ENCODE data around the gene DISP1.

Gene DISP1

GRCh38 chr1:222814536-222815439 lies at the start of gene DISP1:
DISP1 (plus strand) TSS chr1:222815039; CDS start chr1:222942824, 127,785 bp downstream.
- peak; percentile 56 for DNase-seq (ENCODE audit: low read depth)

GRCh38 chr1:222767152-222767571 lies 47.7 kb upstream of the DISP1 start:
- DNase-seq (ENCODE audit: low read depth) = no peak

- no peak for DNase-seq (ENCODE audit: low read depth)
Observed at GRCh38 chr1:222768592-222768991, 46.2 kb upstream of the DISP1 start.

DNA sequence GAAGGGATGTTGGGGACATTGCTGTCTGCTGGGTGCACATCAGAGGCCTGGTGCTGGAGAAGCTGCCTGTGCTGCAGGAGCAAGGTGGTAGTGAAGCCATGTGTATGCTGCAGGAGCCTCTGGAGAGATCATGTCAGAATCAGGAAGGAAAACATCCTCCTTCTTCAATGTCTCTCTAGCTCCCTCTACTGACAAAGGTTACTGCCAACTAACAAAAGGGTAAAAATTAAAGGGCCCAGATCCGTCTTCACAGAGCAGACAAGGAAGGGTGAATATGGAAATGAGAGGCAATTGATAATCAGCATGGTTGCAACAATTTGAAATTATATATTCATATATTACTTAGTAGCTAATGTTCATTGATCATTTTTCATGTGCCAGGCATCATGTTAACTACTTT lies 45.7 kb upstream of the DISP1 start:
- no peak for DNase-seq (ENCODE audit: low read depth)

- DNase-seq (ENCODE audit: low read depth) = no peak
Observed at GRCh38 chr1:222769971-222770620, 44.7 kb upstream of the DISP1 start.

GRCh38 chr1:222772996-222773379 lies 41.9 kb upstream of the DISP1 start:
- no peak for DNase-seq (ENCODE audit: low read depth)

DNA sequence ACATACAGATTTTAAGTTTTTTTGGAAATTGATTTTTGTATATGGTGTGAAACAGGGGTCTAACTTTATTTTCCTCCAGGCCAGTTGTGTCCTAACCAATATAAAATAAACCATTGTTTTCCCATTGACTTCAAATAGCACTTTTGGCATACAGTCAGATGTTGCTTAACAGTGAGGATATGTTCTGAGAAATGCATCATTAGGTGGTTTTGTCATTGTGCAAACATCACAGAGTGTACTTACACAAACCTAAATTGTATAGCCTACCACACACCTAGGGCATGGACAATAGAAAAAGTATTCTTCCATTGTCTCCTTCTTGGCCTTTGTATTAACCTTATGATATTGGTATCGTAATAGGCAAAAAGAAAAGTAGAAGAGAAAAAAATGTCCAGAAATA lies 37.4 kb upstream of the DISP1 start:
- DNase-seq (ENCODE audit: low read depth) = no peak

DNA sequence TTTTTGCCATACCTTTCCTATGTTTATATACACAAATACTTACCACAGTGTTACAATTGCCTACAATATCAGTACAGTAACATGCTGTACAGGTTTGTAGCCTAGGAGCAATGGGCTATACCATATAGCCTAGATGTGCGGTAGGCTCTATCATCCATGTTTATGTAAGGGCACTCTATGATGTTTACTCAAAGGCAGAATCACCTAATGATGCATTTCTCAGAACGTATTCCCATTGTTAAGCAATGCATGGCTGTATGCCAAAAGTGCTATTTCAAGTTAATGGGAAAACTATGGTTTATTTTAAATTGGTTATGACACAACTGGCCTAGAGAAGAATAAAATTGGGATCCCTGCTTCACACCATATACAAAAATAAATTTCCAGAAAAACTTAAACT lies 36.9 kb upstream of the DISP1 start:
- no peak for DNase-seq (ENCODE audit: low read depth)

GRCh38 chr1:222781251-222781650 lies 33.6 kb upstream of the DISP1 start:
- no peak for DNase-seq (ENCODE audit: low read depth)

GRCh38 chr1:222783051-222783450 lies 31.8 kb upstream of the DISP1 start:
- no peak for DNase-seq (ENCODE audit: low read depth)

DNA sequence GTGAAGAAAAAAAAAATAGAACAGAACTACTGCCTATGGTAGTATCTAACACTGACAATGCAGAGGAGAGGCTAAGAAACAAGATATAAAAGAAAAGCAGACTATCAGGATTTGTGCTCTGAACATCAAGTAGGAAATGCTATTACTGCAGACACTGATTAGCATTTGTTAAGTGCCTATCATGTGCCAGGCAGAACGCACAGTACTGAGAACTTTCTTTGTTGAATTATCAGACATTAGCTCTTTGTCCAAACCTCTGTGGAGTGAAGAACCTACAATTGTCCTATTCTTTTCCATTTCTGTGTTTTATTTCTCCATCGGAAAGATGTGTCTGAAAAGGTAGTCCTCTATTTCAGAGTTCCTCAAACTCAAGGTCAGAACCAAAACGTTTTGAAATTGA lies 30.5 kb upstream of the DISP1 start:
- DNase-seq (ENCODE audit: low read depth) = no peak

DNA sequence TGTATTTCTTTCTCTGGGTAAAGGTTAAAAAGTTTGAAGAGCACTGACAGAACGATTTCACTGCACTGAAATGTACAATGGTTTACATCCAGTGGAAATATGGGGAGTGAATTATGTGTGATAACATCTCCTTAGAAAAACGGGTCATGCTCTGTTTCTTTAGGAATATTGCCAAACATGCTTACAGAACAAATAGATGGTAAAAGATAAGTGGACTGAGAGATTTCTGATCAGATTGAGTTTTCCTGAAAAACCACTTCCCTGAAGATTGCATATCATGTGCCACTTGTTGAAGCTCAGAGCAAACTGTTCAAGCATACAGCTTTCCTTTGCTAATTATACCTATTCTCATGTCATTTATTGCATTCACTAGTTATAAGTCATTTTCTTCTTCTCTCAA lies 29.9 kb upstream of the DISP1 start:
- DNase-seq (ENCODE audit: low read depth) = no peak

GRCh38 chr1:222785529-222785928 lies 29.3 kb upstream of the DISP1 start:
- no peak for DNase-seq (ENCODE audit: low read depth)

GRCh38 chr1:222786121-222786520 lies 28.7 kb upstream of the DISP1 start:
- DNase-seq (ENCODE audit: low read depth) = no peak

GRCh38 chr1:222787729-222788128 lies 27.1 kb upstream of the DISP1 start:
- DNase-seq (ENCODE audit: low read depth) = no peak

- DNase-seq (ENCODE audit: low read depth) = no peak
Observed at GRCh38 chr1:222788402-222789156, 26.3 kb upstream of the DISP1 start.

GRCh38 chr1:222790115-222790514 lies 24.7 kb upstream of the DISP1 start:
- no peak for DNase-seq (ENCODE audit: low read depth)

DNA sequence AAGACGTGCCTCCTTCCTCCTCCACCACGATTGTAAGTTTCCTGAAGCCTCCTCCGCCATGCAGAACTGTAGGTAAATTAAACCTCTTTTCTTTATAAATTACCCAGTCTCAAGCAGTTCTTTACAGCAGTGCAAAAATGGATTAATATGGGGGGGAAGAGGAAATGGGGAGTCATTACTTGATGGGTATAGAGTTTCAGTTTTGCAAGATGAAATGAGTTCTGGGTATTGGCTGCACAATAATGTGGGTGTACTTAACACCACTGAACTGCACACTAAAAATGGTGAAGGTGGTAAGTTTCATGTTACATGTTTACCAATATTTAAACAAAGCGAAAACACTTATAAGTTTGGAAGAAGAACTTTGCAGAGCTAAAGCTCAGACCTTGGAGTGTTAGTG lies 24.3 kb upstream of the DISP1 start:
- no peak for DNase-seq (ENCODE audit: low read depth)

GRCh38 chr1:222791006-222791710 lies 23.7 kb upstream of the DISP1 start:
- DNase-seq (ENCODE audit: low read depth) = no peak

DNA sequence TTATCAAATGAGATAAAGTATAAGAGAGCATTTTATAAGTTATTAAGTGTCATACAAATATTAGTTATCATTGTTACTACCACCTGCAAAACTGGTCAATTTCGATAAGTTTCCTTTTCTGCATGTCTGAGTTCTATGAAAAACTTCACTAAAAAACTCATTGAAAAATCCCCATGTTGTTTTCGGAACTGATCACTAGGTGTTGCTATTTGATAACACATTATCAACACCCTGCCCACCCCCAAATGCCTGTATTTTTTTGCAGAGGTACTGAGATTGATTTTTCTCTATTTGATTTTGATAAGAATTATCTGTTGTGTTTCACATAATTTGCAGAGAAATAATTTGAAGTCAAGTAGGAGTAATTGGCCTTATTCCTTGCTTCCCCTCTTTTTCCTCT lies 22.1 kb upstream of the DISP1 start:
- DNase-seq (ENCODE audit: low read depth) = no peak

DNA sequence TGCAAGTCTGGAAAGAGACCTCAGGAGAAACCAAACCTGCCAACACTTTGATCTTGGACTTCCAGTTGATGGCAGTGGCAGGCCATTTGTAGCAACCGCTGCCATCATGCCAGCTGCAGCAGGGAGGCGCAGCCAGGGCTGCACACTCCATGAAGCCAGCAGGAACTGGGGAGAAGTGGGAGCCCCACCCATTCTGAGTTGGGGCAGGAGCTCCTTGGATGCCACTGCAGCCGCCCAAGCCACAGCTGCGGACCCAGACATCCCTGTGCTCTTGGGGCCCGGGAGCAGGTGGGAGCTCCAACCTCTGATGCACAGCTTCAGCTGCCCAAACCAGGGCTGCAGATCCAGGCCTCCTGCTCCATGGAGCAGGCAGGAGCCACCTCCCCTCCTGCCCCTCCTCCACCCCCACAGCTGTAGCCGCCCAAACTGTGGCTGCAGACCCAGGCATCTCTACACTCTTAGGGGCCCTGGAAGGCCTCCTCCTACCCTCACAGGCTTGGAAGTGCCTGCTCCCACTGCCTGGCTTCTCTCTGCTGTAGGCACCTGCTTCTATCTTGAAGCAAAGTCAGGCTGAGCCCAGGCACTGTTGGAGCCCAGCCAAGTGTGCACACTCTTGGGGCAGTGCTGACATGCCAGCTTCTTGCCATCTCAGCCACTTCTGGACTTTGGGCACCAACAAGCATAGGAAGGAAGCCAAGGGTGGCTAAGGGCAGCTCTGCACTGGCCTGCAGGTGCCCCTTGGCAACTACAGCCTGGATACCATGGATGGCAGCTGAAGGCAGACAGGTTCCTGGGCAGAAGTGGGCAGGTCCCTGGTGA lies 20.0 kb upstream of the DISP1 start:
- no peak for DNase-seq (ENCODE audit: low read depth)

Measured in stimulated activated CD8-positive, alpha-beta memory T cell treated with anti-CD3 and anti-CD28 coated beads, Interleukin-12 subunit alpha, Interleukin-12 subunit beta, amount 100 ng/mL, for 1 hour (primary cell).